HG02642 (cell line): ENCODE measurements around the gene EHMT1.
A peak's percentile ranks its signal among the peaks of the same experiment; 100 is the strongest.

ENCODE experiments used
- ATAC-seq: cut with Tn5 transposase; IDR thresholded peaks from one replicate; pipeline ENCODE4 v1.9.1; 2021; ENCODE audit warnings: mild to moderate bottlenecking; ENCODE audit not compliant: unreplicated experiment, poor library complexity

EHMT1 gene

DNA sequence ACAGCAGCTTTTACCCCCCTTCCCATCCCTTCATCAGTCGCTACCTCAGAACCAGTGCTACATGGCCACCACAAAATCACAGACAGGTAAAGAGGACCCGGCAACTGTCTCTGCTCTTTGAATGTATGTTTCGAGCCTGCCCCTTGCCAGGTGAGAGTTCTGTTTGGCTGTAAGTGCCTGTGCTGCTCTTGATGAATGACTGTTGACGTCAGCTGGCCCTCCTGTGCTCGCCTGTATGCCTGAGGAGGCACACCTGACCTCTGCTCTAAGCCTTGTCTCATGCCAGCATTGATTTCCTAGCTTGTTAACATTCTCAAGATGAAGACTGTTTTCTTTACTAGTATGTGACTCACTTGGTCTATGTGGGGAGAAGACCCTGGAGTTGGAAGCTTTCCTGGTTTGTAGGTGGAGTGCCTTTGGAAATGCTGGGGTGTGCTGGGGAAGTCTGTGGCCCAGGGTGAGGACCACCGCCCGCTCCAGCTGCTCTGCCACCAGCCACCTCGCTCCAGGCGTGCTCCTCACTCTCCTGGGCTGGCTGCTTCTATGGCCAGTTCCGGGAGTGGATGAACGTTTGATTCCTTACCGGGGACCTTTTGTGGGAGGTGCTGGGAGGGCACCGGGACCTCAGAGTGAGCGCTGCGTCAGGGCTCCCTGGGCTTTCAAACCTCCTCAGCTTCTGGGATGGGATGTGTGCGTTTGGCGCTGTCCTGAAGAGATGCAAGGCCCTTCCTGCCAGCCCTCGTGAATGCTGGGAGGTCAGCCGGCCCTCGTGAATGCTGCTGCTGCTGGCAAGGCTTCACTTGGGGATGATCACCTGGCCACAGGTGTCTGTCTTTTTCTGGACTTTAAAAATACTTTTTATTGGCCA is 109.9 kb downstream of the EHMT1 start:
- ATAC-seq: no peak

DNA sequence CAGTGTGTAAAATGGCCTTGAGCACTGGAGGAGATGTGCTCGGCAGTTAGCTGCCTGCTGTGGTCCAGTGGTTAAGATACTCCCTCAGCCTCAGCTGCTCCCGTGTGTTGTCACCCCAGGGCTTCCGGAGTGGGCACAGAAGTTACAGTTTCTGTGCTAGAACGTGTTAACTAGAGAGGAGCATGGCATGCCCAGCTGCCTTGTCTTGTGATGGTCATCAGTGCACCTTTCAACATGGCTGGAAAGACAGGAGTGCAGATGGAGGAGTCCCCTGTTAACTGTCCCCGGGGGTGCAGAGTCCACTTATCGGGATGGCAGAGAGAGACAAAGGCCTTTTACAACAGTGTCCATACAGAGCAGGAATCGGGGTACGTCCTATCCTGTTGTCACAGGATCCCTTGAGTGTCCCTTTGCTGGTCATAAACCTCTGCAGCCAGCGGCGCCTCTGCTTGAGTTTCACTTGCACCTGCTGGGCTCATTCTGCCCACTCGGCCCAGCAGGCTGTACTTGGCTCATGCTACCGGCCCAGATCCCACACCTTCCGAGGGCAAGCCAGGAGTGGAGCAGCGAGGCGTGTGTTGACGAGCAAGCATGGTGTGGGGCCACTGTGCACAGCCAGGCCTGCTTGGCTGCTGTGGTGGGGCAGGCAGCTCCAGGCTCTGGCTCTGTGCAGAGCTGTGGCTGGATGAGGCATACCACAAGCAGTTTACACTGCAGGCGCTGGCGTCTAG is 112.6 kb downstream of the EHMT1 start:
- no peak for ATAC-seq

GRCh38 chr9:137731947-137732813 is 113.4 kb downstream of the EHMT1 start:
- no peak for ATAC-seq

- no peak for ATAC-seq
Measured at GRCh38 chr9:137733429-137733828, 114.6 kb downstream of the EHMT1 start.

DNA sequence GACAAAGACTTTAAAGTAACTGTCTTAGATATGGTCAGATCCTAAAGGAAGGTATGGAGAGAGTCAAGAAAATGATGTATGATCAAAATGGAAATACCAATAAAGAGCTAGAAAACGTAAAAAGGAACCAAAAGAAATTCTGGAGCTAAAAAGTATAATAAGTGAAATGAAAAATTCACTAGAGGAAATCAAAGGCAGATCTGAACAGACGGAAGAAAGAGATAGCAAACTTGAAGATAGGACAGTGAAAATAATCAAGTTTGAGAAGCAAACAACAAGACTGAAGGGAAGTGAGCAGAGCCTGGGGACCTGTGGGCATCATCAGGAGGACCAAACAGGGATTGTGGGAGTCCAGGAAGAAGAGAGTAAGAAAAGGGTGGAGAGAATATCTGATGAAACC is 115.4 kb downstream of the EHMT1 start:
- ATAC-seq: no peak

- peak; percentile 79 for ATAC-seq
Measured at GRCh38 chr9:137738182-137738696, 119.4 kb downstream of the EHMT1 start.

GRCh38 chr9:137738703-137739102 is 119.9 kb downstream of the EHMT1 start:
- ATAC-seq: no peak

DNA sequence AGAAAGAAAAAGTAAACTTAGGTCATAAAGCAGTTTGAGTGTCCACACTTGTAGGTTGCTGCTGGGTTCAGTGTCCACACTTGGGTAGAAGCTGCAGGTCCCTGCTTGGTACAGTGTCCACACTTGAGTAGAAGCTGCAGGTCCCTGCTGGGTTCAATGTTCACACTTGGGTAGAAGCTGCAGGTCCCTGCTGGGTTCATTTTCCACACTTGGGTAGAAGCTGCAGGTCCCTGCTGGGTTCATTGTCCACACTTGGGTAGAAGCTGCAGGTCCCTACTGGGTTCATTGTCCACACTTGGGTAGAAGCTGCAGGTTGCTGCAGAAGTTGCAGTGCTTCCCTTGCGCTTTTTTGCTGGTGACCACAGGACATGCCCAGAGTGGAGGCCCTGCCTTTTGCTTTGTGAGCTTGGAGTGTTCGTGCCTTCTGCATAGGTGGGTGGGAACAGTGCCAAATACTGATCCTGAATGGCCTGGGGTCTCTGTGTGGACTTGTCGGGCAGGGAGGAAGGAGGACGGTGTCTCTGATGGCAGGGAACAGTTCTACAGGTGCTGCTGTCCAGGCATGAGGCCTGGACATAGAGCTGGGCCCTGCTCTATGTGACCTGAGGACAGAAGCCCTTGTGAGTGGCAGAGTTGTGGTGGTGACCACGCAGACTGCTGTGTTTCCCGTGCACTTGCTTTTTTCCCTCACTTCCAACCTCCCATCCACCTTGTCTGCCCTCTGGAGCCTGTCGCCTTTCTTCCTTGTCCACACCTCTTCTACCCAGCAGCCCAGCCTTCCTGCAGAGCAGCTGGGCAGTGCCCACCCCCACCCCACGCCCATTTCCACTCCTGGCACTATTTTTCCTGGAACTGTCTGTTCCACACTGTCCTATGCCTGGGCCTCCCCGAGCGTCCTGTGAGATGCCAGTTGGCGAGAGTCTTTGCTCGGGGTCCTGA is 120.8 kb downstream of the EHMT1 start:
- ATAC-seq: no peak

- ATAC-seq: no peak
Measured at GRCh38 chr9:137740312-137740711, 121.5 kb downstream of the EHMT1 start.

- ATAC-seq: no peak
Measured at GRCh38 chr9:137741330-137741729, 122.5 kb downstream of the EHMT1 start.

DNA sequence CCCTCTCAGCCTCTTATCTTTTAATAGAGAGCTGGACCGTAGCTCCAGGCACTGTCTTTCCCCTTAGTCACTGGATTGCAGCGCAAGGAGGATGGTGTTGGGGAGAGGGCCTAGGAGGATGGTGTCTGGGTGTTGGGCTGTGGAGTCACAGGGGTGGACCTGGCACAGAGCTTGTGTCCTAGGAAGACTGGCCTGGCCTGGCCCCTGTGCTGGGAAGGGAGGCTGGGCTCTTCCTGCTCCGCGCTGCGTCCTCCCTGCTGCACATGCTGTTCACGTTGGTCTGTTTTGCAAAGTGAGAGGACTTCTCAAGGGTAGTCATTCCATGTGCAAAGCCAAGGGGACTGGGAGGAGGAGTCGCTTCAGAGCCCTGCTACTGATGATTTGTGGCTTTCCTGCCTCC is 123.9 kb downstream of the EHMT1 start:
- ATAC-seq: no peak

DNA sequence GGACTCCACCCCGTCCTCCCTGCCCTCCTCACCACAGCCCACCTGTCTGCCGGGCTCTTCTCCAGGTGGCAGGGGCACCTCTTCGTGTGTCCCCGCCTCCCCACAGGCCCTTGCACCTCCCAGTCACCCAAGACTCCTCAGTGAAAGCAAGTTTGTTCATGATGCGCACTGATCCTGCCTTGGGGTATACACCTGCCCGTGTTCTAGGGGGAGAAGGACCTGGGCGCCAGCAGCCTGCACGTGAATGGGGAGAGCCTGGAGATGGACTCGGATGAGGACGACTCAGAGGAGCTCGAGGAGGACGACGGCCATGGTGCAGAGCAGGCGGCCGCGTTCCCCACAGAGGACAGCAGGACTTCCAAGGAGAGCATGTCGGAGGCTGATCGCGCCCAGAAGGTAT is 124.9 kb downstream of the EHMT1 start:
- ATAC-seq: no peak

DNA sequence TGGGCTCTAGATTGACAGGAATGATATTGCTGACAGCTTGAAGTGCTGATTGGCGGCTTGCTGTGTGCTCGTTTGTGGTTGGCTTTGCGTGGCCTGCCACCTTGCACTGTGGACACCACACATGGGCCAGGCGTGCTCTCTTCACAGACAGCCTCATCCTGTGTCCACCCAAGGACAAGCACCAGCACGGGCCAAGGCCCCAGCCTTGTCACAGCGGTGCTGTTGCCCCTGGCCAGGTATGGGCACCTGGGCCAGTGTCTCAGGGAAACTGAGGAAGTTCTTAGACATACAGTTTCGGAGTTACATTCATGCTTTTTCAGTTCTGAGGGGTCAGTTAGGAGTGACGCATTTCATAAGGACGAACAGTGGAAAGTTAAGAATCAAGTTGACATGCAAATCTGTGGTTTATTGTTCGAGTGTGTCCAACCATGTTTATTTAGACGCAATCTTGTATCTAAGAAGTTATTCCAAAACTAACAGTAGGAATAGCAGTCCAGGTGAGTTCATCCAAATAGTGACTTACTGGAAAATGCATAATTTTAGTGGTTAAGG is 125.9 kb downstream of the EHMT1 start:
- ATAC-seq: no peak

DNA sequence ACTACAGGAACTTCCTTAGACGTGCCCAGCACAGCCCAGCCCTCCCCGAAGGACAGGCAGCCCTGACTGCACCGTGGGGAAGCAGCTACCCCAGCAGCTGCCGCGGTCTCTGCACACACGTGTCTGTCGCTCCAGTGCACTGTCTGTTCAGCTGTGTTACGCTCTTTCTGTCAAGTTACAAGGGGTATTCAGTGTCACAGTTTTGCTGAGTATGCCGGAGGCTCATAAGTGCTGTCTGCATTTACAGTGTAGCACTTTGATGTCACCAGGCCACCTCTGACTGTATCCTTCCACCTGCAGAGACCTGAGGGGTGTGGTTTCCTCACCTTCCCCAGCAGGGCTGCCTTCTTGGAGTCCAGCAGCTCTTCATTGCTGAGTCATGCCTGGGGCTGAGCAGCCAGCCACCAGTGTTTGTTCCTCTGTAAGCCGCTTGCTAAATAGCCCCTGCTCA is 126.8 kb downstream of the EHMT1 start:
- ATAC-seq: peak; percentile 73

- no peak for ATAC-seq
Measured at GRCh38 chr9:137748311-137748710, 129.5 kb downstream of the EHMT1 start.

GRCh38 chr9:137748741-137749140 is 129.9 kb downstream of the EHMT1 start:
- no peak for ATAC-seq

- no peak for ATAC-seq
Measured at GRCh38 chr9:137749511-137749910, 130.7 kb downstream of the EHMT1 start.

DNA sequence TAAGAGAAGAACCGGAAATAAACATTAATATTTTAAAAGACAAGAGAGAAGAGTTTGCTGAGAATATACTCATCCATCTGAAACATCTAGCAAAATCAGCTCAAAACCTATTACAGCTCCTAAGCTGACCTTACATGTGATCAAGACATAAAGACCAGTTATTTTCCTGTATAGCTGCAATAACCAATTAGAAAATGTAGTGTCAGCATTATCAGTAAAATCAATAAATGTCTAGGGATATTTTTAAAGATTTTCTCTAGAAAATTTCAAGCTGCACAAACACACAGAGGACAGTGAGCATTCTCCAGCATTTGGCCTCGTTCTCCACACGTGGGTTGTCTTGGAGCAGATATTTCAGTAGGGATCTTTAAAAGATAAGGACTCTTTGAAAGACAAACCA is 131.2 kb downstream of the EHMT1 start:
- no peak for ATAC-seq

GRCh38 chr9:137750566-137750965 is 131.8 kb downstream of the EHMT1 start:
- ATAC-seq: no peak
